Transverse colon (tissue), 3 donors: ENCODE measurements around the gene MKI67.

Experiments used
- EP300 ChIP-seq: sonication (generic); formaldehyde crosslinking; IDR thresholded peaks from one replicate; pipeline ENCODE4 v1.6.1; 2017; ENCODE audit warnings: antibody characterized with exemption, low read depth
- POLR2A ChIP-seq: fragments of 450-650 bp; IDR thresholded peaks from one replicate; pipeline ENCODE4 v1.6.1; 2016; ENCODE audit warnings: antibody characterized with exemption, mild to moderate bottlenecking, moderate library complexity
- TF ChIP-seq, protein P1 (sequence below), 5 experiments: fragments of 200-600 bp in 3 of 5; fragments of 450-650 bp in 2 of 5; sonication (generic) in 3 of 5; IDR thresholded peaks; 1 replicate in 2 of 5; 2 replicates in 3 of 5; pipeline ENCODE4 v1.5.1; 2016 to 2017; ENCODE audit warnings: antibody characterized with exemption in 5 of 5, inconsistent platforms in 3 of 5, mild to moderate bottlenecking in 2 of 5, moderate library complexity in 1 of 5

GRCh38 chr10:128051548-128051947 is 74.7 kb downstream of the MKI67 start:
- TF ChIP-seq, protein P1, sequence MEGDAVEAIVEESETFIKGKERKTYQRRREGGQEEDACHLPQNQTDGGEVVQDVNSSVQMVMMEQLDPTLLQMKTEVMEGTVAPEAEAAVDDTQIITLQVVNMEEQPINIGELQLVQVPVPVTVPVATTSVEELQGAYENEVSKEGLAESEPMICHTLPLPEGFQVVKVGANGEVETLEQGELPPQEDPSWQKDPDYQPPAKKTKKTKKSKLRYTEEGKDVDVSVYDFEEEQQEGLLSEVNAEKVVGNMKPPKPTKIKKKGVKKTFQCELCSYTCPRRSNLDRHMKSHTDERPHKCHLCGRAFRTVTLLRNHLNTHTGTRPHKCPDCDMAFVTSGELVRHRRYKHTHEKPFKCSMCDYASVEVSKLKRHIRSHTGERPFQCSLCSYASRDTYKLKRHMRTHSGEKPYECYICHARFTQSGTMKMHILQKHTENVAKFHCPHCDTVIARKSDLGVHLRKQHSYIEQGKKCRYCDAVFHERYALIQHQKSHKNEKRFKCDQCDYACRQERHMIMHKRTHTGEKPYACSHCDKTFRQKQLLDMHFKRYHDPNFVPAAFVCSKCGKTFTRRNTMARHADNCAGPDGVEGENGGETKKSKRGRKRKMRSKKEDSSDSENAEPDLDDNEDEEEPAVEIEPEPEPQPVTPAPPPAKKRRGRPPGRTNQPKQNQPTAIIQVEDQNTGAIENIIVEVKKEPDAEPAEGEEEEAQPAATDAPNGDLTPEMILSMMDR (IDR thresholded peaks at IDR 0.05): no peak
- TF ChIP-seq POLR2A (no peak), EP300 (no peak)
